Mesendoderm (in vitro differentiated cells): Measurements from ENCODE around the gene TACC3. TPM values are rescaled to one million over a fixed set of nuclear protein-coding genes. Genes with fewer than 3 reads are reported as not detected.
A peak's percentile ranks its signal among the peaks of the same experiment; 100 is the strongest.

Source experiments
- DNase-seq: peaks from one replicate; pipeline ENCODE4 v3.0.0; 2013
- H2AK5ac ChIP-seq: 2 replicates; pipeline ENCODE4 v1.6.1; 2013; ENCODE audit warnings: low read length, inconsistent platforms
- H2BK120ac ChIP-seq: 2 replicates; pipeline ENCODE4 v1.6.1; 2013; ENCODE audit warnings: low read depth, mild to moderate bottlenecking, low read length, moderate library complexity, mixed read lengths
- H2BK15ac ChIP-seq: replicated peaks from 2 replicates; pipeline ENCODE4 v1.6.1; 2013; ENCODE audit warnings: low read depth, mild to moderate bottlenecking, moderate library complexity
- H2BK5ac ChIP-seq: 2 replicates; pipeline ENCODE4 v1.6.1; 2013; ENCODE audit warnings: low read length, inconsistent platforms
- H3K18ac ChIP-seq: 2 replicates; pipeline ENCODE4 v1.6.1; 2013; ENCODE audit warnings: mild to moderate bottlenecking, low read length, mixed read lengths
- H3K23ac ChIP-seq: one replicate; pipeline ENCODE4 v1.6.1; 2013; ENCODE audit warnings: low read length
- H3K27ac ChIP-seq: 2 replicates; pipeline ENCODE4 v1.5.1; 2013; ENCODE audit warnings: low read depth, mild to moderate bottlenecking, inconsistent platforms, low read length, moderate library complexity
- H3K27me3 ChIP-seq: 2 replicates; pipeline ENCODE4 v1.6.1; 2013; ENCODE audit warnings: low read length, control low read depth, mild to moderate bottlenecking, inconsistent platforms; ENCODE audit not compliant: insufficient read depth, poor library complexity
- H3K36me3 ChIP-seq: 2 replicates; pipeline ENCODE4 v1.6.1; 2013; ENCODE audit warnings: low read length, inconsistent platforms; ENCODE audit not compliant: control insufficient read depth, insufficient read depth
- H3K4ac ChIP-seq: one replicate; pipeline ENCODE4 v1.6.1; 2013; ENCODE audit warnings: low read depth, mild to moderate bottlenecking, low read length, moderate library complexity
- H3K4me1 ChIP-seq: 2 replicates; pipeline ENCODE4 v1.6.1; 2013; ENCODE audit warnings: low read depth, low read length, inconsistent platforms; ENCODE audit not compliant: control insufficient read depth
- H3K4me2 ChIP-seq: 2 replicates; pipeline ENCODE4 v1.6.1; 2013; ENCODE audit warnings: low read length
- H3K4me3 ChIP-seq: 2 replicates; pipeline ENCODE4 v1.5.1; 2013; ENCODE audit warnings: mild to moderate bottlenecking, low read length
- H3K56ac ChIP-seq: one replicate; pipeline ENCODE4 v1.6.1; 2013; ENCODE audit warnings: low read length
- H3K79me1 ChIP-seq: 2 replicates; pipeline ENCODE4 v1.6.1; 2013; ENCODE audit warnings: low read length, inconsistent platforms
- H3K79me2 ChIP-seq: 2 replicates; pipeline ENCODE4 v1.6.1; 2013; ENCODE audit warnings: mild to moderate bottlenecking, low read length; ENCODE audit not compliant: control insufficient read depth, insufficient read depth
- H3K9ac ChIP-seq: 2 replicates; pipeline ENCODE4 v1.6.1; 2013; ENCODE audit warnings: low read length, inconsistent platforms
- H4K5ac ChIP-seq: one replicate; pipeline ENCODE4 v1.6.1; 2013; ENCODE audit warnings: low read length
- H4K8ac ChIP-seq: one replicate; pipeline ENCODE4 v1.6.1; 2013; ENCODE audit warnings: low read depth, mild to moderate bottlenecking, control low read depth, low read length, moderate library complexity
- WGBS: extraction: QIAGEN DNeasy Blood & Tissue Kit; methylation state at CpG from one replicate; pipeline ENCODE4 v1.1.7; 2013; ENCODE audit warnings: low lambda C conversion rate, missing lambda C conversion rate; ENCODE audit not compliant: insufficient coverage; ENCODE audit errors: extremely low coverage; 5-methylcytosine and 5-hydroxymethylcytosine counted together
- polyA plus RNA-seq, 2 experiments: library from polyadenylated mRNA; stranded (reverse); fragments of 200-250 nt; gene quantifications; one replicate each; pipeline ENCODE4 v1.2.3, GENCODE V29; 2013

Gene TACC3
- 125 TPM for polyA plus RNA-seq (2013, experiment 1 of 2)
- polyA plus RNA-seq (2013, experiment 2 of 2): 122 TPM

GRCh38 chr4:1721003-1721665, at the start of gene TACC3, which contains the start of gene TMEM129:
Gene TACC3, plus strand, starts transcription at chr4:1721521. Its CDS starts 1,901 bp downstream, at chr4:1723422.
Gene TMEM129, minus strand, starts transcription at chr4:1721323. Its CDS starts 486 bp downstream, at chr4:1720837.
- peak within 1 kb of the TSS; percentile 99 for H3K56ac ChIP-seq
- H3K4me3 ChIP-seq: peak within 1 kb of the TSS; percentile 94
- no peak within 1 kb of the TSS for H4K8ac ChIP-seq
- H2BK120ac ChIP-seq: peak within 1 kb of the TSS; percentile 9
- H3K4me1 ChIP-seq: peaks cover 5% of the 10 kb centered on the region
- no peak within 1 kb of the TSS for H2BK5ac ChIP-seq
- H3K23ac ChIP-seq: peak within 1 kb of the TSS; percentile 99
- H3K27ac ChIP-seq: peak within 1 kb of the TSS; percentile 79
- H3K27me3 ChIP-seq: no peaks in the 10 kb centered on the region
- no peak within 1 kb of the TSS for H2BK15ac ChIP-seq
- peak within 1 kb of the TSS; percentile 88 for H3K4ac ChIP-seq
- H3K36me3 ChIP-seq: peaks cover 10% of the 10 kb centered on the region
- no peak within 1 kb of the TSS for H4K5ac ChIP-seq
- peaks cover 21% of the 10 kb centered on the region for H3K79me1 ChIP-seq
- peak within 1 kb of the TSS; percentile 73 for H3K18ac ChIP-seq
- peaks cover 30% of the 10 kb centered on the region for H3K79me2 ChIP-seq
- H2AK5ac ChIP-seq: peak within 1 kb of the TSS; percentile 38
- DNase-seq: peak; percentile 98
- no CpG with 5 or more reads among the region's 83 CpGs for WGBS
- H3K9ac ChIP-seq: peak within 1 kb of the TSS; percentile 98
- H3K4me2 ChIP-seq: peak within 1 kb of the TSS; percentile 93

DNA sequence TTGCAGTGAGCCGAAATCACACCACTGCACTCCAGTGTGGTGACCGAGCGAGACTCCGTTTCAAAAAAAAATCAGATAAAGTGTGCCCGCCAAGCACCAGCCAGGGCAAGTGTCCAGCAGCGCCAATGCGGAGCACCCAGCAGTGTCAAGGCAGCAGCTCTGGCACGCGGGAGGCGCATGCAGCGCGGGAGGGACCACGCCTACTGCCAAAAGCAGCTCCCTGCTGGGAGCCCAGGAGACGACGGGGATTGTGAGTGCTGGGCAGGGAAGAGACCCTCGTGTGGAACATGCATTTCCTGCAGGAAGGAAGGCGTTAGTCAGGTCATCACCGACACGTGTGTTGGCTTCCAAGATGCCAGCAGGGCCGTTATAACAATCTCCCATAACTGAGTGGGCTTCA, 47.6 kb upstream of the TACC3 start:
- no peaks in the 10 kb centered on the region for H3K79me2 ChIP-seq
- no peaks in the 10 kb centered on the region for H3K79me1 ChIP-seq
- no peak overlapping the region for H3K9ac ChIP-seq
- DNase-seq: no peak
- WGBS: no CpG with 5 or more reads among the region's 20 CpGs
- no peak overlapping the region for H3K4me2 ChIP-seq
- no peaks in the 10 kb centered on the region for H3K27me3 ChIP-seq
- H2AK5ac ChIP-seq: no peak overlapping the region
- no peak overlapping the region for H3K4ac ChIP-seq
- H3K23ac ChIP-seq: no peak overlapping the region
- no peaks in the 10 kb centered on the region for H3K4me1 ChIP-seq
- no peak overlapping the region for H2BK15ac ChIP-seq
- H3K4me3 ChIP-seq: no peak overlapping the region
- no peak overlapping the region for H3K18ac ChIP-seq
- H4K5ac ChIP-seq: no peak overlapping the region
- H4K8ac ChIP-seq: no peak overlapping the region
- H3K36me3 ChIP-seq: no peaks in the 10 kb centered on the region
- no peak overlapping the region for H3K56ac ChIP-seq
- no peak overlapping the region for H2BK5ac ChIP-seq
- H2BK120ac ChIP-seq: no peak overlapping the region
- H3K27ac ChIP-seq: no peak overlapping the region

DNA sequence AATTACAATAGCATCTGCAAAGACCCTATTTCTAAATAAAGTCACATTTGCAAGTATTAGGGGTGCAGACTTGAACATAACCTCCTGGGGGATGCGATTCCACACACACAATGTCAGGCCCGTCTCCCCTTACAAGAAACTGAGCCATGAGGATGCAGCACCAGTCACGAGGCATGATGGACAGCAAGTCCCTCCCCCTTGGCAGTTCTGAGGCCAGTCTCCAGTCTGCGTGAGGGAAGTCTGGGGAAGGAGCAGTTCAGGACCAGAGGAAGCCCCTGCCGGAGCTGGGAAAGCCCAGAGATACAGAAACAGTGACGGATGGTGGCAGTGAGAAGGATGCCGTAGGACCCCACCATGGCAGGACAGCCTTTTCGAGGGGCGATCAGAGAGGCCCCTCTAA, 46.6 kb upstream of the TACC3 start:
- Histone ChIP-seq H3K56ac (no peak overlapping the region), H4K5ac (no peak overlapping the region), H2AK5ac (no peak overlapping the region), H3K79me1 (no peaks in the 10 kb centered on the region), H3K79me2 (no peaks in the 10 kb centered on the region), H3K27ac (no peak overlapping the region), H3K4me3 (no peak overlapping the region), H3K4me2 (no peak overlapping the region), H3K4ac (no peak overlapping the region), H2BK120ac (no peak overlapping the region), H3K9ac (no peak overlapping the region), H4K8ac (no peak overlapping the region), H3K18ac (no peak overlapping the region), H3K36me3 (no peaks in the 10 kb centered on the region), H2BK15ac (no peak overlapping the region), H2BK5ac (no peak overlapping the region), H3K23ac (no peak overlapping the region), H3K27me3 (no peaks in the 10 kb centered on the region), H3K4me1 (no peaks in the 10 kb centered on the region)
- no CpG with 5 or more reads among the region's 9 CpGs for WGBS
- no peak for DNase-seq

GRCh38 chr4:1675136-1675801, 46.1 kb upstream of the TACC3 start:
- no peak overlapping the region for H3K27ac ChIP-seq
- H3K23ac ChIP-seq: no peak overlapping the region
- WGBS: no CpG with 5 or more reads among the region's 19 CpGs
- H3K4me2 ChIP-seq: no peak overlapping the region
- no peaks in the 10 kb centered on the region for H3K79me2 ChIP-seq
- no peaks in the 10 kb centered on the region for H3K4me1 ChIP-seq
- DNase-seq: no peak
- no peak overlapping the region for H2BK15ac ChIP-seq
- no peak overlapping the region for H3K56ac ChIP-seq
- H3K9ac ChIP-seq: no peak overlapping the region
- H4K5ac ChIP-seq: no peak overlapping the region
- no peak overlapping the region for H4K8ac ChIP-seq
- H3K79me1 ChIP-seq: no peaks in the 10 kb centered on the region
- H2BK120ac ChIP-seq: no peak overlapping the region
- H3K4ac ChIP-seq: no peak overlapping the region
- no peak overlapping the region for H2BK5ac ChIP-seq
- no peaks in the 10 kb centered on the region for H3K36me3 ChIP-seq
- no peak overlapping the region for H2AK5ac ChIP-seq
- H3K27me3 ChIP-seq: no peaks in the 10 kb centered on the region
- no peak overlapping the region for H3K4me3 ChIP-seq
- H3K18ac ChIP-seq: no peak overlapping the region

DNA sequence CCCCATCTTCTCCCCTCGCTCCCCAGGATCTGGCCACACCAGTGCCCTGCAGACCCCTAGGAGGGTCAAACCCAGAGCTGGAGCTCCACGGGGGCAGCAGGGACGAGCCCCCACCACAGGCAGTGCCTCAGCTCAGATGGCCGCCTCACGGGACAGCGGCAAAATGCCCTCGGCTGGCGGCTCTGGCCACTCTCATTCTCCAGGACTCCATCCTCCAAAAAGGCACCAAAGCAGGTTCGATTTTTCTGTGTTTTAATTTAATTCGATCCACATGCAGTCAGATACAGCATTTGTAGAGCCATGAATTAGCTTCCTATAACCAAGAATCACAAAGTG, 45.6 kb upstream of the TACC3 start:
- Histone ChIP-seq H2BK15ac (no peak overlapping the region), H2BK5ac (no peak overlapping the region), H3K18ac (no peak overlapping the region), H3K4me2 (no peak overlapping the region), H3K79me1 (no peaks in the 10 kb centered on the region), H3K27ac (no peak overlapping the region), H3K23ac (no peak overlapping the region), H4K8ac (no peak overlapping the region), H3K36me3 (no peaks in the 10 kb centered on the region), H3K4ac (no peak overlapping the region), H3K27me3 (no peaks in the 10 kb centered on the region), H3K79me2 (no peaks in the 10 kb centered on the region), H3K9ac (no peak overlapping the region), H3K56ac (no peak overlapping the region), H4K5ac (no peak overlapping the region), H3K4me3 (no peak overlapping the region), H2AK5ac (no peak overlapping the region), H3K4me1 (no peaks in the 10 kb centered on the region), H2BK120ac (no peak overlapping the region)
- WGBS: no CpG with 5 or more reads among the region's 10 CpGs
- DNase-seq: no peak
